IMR-90 (cell line): Measurements from ENCODE around the gene IDH3G. TPM values are rescaled to one million over a fixed set of nuclear protein-coding genes. Genes with fewer than 3 reads are reported as not detected.

Experiments
- ATAC-seq: fragments of 200-7000 bp; cut with Tn5 transposase; 2 replicates; pipeline ENCODE4 v1.9.1; 2020; ENCODE audit warnings: low read depth, mild to moderate bottlenecking, moderate library complexity
- BruUV-seq: library from RNA; stranded (reverse); fragments of 400-500 nt; replicated peaks from 2 replicates; lab custom pipeline; 2021; lab: Mats Ljungman, UMichigan
- CTCF ChIA-PET: fragments of 300-600 bp; formaldehyde crosslinking; extraction: SDS; loops from one replicate; lab custom pipeline; 2021; ENCODE audit warnings: antibody characterized with exemption; lab: Yijun Ruan, JAX
- POLR2A ChIA-PET: fragments of 300-600 bp; sonication (Branson Sonifier 250); formaldehyde crosslinking; loops from one replicate; lab custom pipeline; 2022; ENCODE audit warnings: antibody characterized with exemption; ENCODE audit not compliant: unreplicated experiment; lab: Charles Lee
- DNase-seq: peaks from one replicate; pipeline ENCODE4 v3.0.0; 2013
- H2AFZ ChIP-seq: replicated peaks from 2 replicates; pipeline ENCODE3; 2013; ENCODE audit warnings: low read length, mild to moderate bottlenecking; ENCODE audit not compliant: poor library complexity
- H2AK5ac ChIP-seq: 2 replicates; pipeline ENCODE4 v1.6.1; 2013; ENCODE audit warnings: low read depth, low read length, inconsistent platforms
- H2AK9ac ChIP-seq: replicated peaks from 2 replicates; pipeline ENCODE3; 2013; ENCODE audit warnings: mild to moderate bottlenecking, low read depth, low read length, moderate library complexity; ENCODE audit not compliant: poor library complexity
- H2BK120ac ChIP-seq: 2 replicates; pipeline ENCODE4 v1.6.1; 2013; ENCODE audit warnings: low read depth, low read length, inconsistent platforms
- H2BK15ac ChIP-seq: 3 replicates; pipeline ENCODE4 v1.6.1; 2013; ENCODE audit warnings: low read depth, low read length, inconsistent platforms
- H2BK20ac ChIP-seq: 2 replicates; pipeline ENCODE4 v1.6.1; 2013; ENCODE audit warnings: low read depth, mild to moderate bottlenecking, inconsistent platforms, low read length, moderate library complexity
- H2BK5ac ChIP-seq: 2 replicates; pipeline ENCODE4 v1.6.1; 2013; ENCODE audit warnings: mild to moderate bottlenecking, low read depth, low read length, inconsistent platforms; ENCODE audit not compliant: poor library complexity, severe bottlenecking
- H3K14ac ChIP-seq: replicated peaks from 2 replicates; pipeline ENCODE4 v1.6.1; 2013; ENCODE audit warnings: low read depth, low read length, inconsistent platforms
- H3K18ac ChIP-seq: 2 replicates; pipeline ENCODE4 v1.6.1; 2013; ENCODE audit warnings: low read depth, low read length, control low read depth
- H3K23ac ChIP-seq: 2 replicates; pipeline ENCODE4 v1.6.1; 2013; ENCODE audit warnings: low read depth, low read length, inconsistent platforms
- H3K27ac ChIP-seq: 2 replicates; pipeline ENCODE4 v1.5.1; 2013; ENCODE audit warnings: mild to moderate bottlenecking, control low read depth, low read length; ENCODE audit not compliant: insufficient read depth
- H3K27me3 ChIP-seq: 2 replicates; pipeline ENCODE4 v1.6.1; 2013; ENCODE audit warnings: low read length; ENCODE audit not compliant: control insufficient read depth, insufficient read depth
- H3K36me3 ChIP-seq: 2 replicates; pipeline ENCODE4 v1.6.1; 2013; ENCODE audit warnings: low read length, mixed read lengths; ENCODE audit not compliant: control insufficient read depth, insufficient read depth
- H3K4ac ChIP-seq: 2 replicates; pipeline ENCODE4 v1.6.1; 2013; ENCODE audit warnings: low read depth, low read length, inconsistent platforms
- H3K4me1 ChIP-seq: 2 replicates; pipeline ENCODE4 v1.6.1; 2013; ENCODE audit warnings: low read length, mixed read lengths; ENCODE audit not compliant: control insufficient read depth, insufficient read depth
- H3K4me2 ChIP-seq: 2 replicates; pipeline ENCODE4 v1.6.1; 2013; ENCODE audit warnings: low read depth, mild to moderate bottlenecking, control low read depth, low read length, moderate library complexity
- H3K4me3 ChIP-seq: 2 replicates; pipeline ENCODE4 v1.5.1; 2013; ENCODE audit warnings: low read depth, mild to moderate bottlenecking, control low read depth, low read length, moderate library complexity; ENCODE audit not compliant: insufficient read depth
- H3K56ac ChIP-seq: 2 replicates; pipeline ENCODE4 v1.6.1; 2013; ENCODE audit warnings: low read length, inconsistent platforms; ENCODE audit not compliant: insufficient read depth; ENCODE audit errors: extremely low read depth
- H3K79me1 ChIP-seq, 2 experiments: 2 replicates each; pipeline ENCODE4 v1.6.1; 2013; ENCODE audit warnings: low read length in 2 of 2, inconsistent platforms in 1 of 2, low read depth in 1 of 2
- H3K9ac ChIP-seq: 2 replicates; pipeline ENCODE4 v1.6.1; 2013; ENCODE audit warnings: low read depth, low read length, control low read depth
- H3K9me1 ChIP-seq: 2 replicates; pipeline ENCODE4 v1.6.1; 2013; ENCODE audit warnings: low read length, inconsistent platforms; ENCODE audit not compliant: insufficient read depth
- H3K9me3 ChIP-seq: 2 replicates; pipeline ENCODE4 v1.6.1; 2013; ENCODE audit warnings: low read length; ENCODE audit not compliant: control insufficient read depth, insufficient read depth
- H4K20me1 ChIP-seq: 2 replicates; pipeline ENCODE4 v1.6.1; 2013; ENCODE audit warnings: low read length, inconsistent platforms; ENCODE audit not compliant: insufficient read depth
- H4K5ac ChIP-seq: 2 replicates; pipeline ENCODE4 v1.6.1; 2013; ENCODE audit warnings: mild to moderate bottlenecking, low read depth, low read length, control low read depth
- H4K8ac ChIP-seq, 2 experiments: 2 replicates each; pipeline ENCODE4 v1.6.1; 2013; ENCODE audit warnings: low read depth in 2 of 2, low read length in 2 of 2, control low read depth in 1 of 2, inconsistent platforms in 1 of 2
- H4K91ac ChIP-seq: 2 replicates; pipeline ENCODE4 v1.6.1; 2013; ENCODE audit warnings: low read depth, low read length, inconsistent platforms; ENCODE audit not compliant: insufficient read depth
- MAFK ChIP-seq: IDR thresholded peaks from 2 replicates; pipeline ENCODE4 v1.6.1; 2012; ENCODE audit warnings: low read depth, low read length, improper control_type of control experiment
- MXI1 ChIP-seq: IDR thresholded peaks from 2 replicates; pipeline ENCODE4 v1.6.1; 2012; ENCODE audit warnings: low read depth, mild to moderate bottlenecking, low read length, moderate library complexity, borderline replicate concordance
- RAD21 ChIP-seq: IDR thresholded peaks from 2 replicates; pipeline ENCODE4 v1.6.1; 2012; ENCODE audit warnings: low read length, improper control_type of control experiment
- RFX5 ChIP-seq: IDR thresholded peaks from 2 replicates; pipeline ENCODE4 v1.8.0; 2012; ENCODE audit warnings: low read depth, mild to moderate bottlenecking, low read length, moderate library complexity
- SMC3 ChIP-seq: fragments of 150-350 bp; IDR thresholded peaks from 2 replicates; pipeline ENCODE4 v1.6.1; 2016; ENCODE audit warnings: low read depth, mild to moderate bottlenecking, antibody characterized with exemption, low read length, moderate library complexity
- WGBS, 2 experiments: methylation state at CpG; one replicate each; pipeline versions ENCODE4 v1.1.5 to v1.1.7; 2013; ENCODE audit warnings: missing lambda C conversion rate in 2 of 2; ENCODE audit not compliant: insufficient read length in 1 of 2; ENCODE audit errors: extremely low coverage in 2 of 2; 5-methylcytosine and 5-hydroxymethylcytosine counted together
- dilution Hi-C: fragments of 300-500 bp; cut with HindIII; formaldehyde crosslinking; loops from one replicate; pipeline ENCODE4 v1.14.3; 2018; ENCODE audit warnings: low sequenced_read_pairs; ENCODE audit not compliant: unreplicated experiment
- in situ Hi-C: fragments of 300-500 bp; cut with MboI; formaldehyde crosslinking; loops from 3 replicates; pipeline ENCODE4 v1.14.3; 2019; ENCODE audit warnings: low sequenced_read_pairs, inconsistent platforms, mixed read lengths
- intact Hi-C: fragments of 100-400 bp; cut with micrococcal nuclease; formaldehyde crosslinking; loops from 2 replicates; pipeline ENCODE4 v1.10.0; 2022
- polyA plus RNA-seq, 3 experiments: library from polyadenylated mRNA; depleted of rRNA; stranded (reverse); fragments of >200 nt; gene quantifications; 2 replicates each; pipeline ENCODE4 v1.2.3, GENCODE V29; 2012; ENCODE audit warnings: low replicate concordance in 1 of 3
- total RNA-seq: library from RNA; depleted of rRNA; stranded (reverse); fragments of >200 nt; gene quantifications from 2 replicates; pipeline ENCODE4 v1.2.3, GENCODE V29; 2012

IDH3G gene
- total and polyA plus RNA-seq, 2 of the 4 experiments (the other 2 are of a cell fraction), result 79.4 to 85.7 TPM

GRCh38 chrX:153830640-153831428, 36.7 kb upstream of the IDH3G start:
- ATAC-seq (peak; percentile 42), DNase-seq (no peak)
- Histone ChIP-seq H2AK5ac (no peak overlapping the region), H3K9me1 (no peaks in the 10 kb centered on the region), H3K27ac (no peak overlapping the region), H2BK20ac (no peak overlapping the region), H3K27me3 (peaks cover 46% of the 10 kb centered on the region), H4K20me1 (no peaks in the 10 kb centered on the region; the same call in 1 of the 2 replicates), H2AK9ac (no peak overlapping the region), H2BK5ac (no peak overlapping the region), H3K56ac (no peak overlapping the region), H3K36me3 (no peaks in the 10 kb centered on the region), H4K5ac (no peak overlapping the region), H3K4me3 (no peak overlapping the region; the same call in 1 of the 2 replicates), H2AFZ (peak overlapping the region; percentile 32), H3K14ac (no peak overlapping the region), H2BK120ac (no peak overlapping the region), H2BK15ac (no peak overlapping the region), H3K79me1 (no peaks in the 10 kb centered on the region), H3K4me2 (no peak overlapping the region), H4K91ac (no peak overlapping the region), H3K9ac (no peak overlapping the region), H4K8ac (no peak overlapping the region), H3K23ac (no peak overlapping the region), H3K9me3 (peaks cover 18% of the 10 kb centered on the region; the same call in 1 of the 2 replicates), H3K4me1 (no peaks in the 10 kb centered on the region), H3K4ac (no peak overlapping the region), H3K18ac (no peak overlapping the region)
- in situ Hi-C loops (no loop called here), intact Hi-C loops (no loop called here), dilution Hi-C loops (no loop called here)
- ChIA-PET POLR2A (no interaction called here), CTCF (no interaction called here)
- 16% methylated on average over 24 of the region's 102 CpGs; no CpG with 5 or more reads in 1 of the 2 experiments for WGBS, 2 experiments
- no TSS peak for BruUV-seq
- TF ChIP-seq SMC3 (no peak), MAFK (no peak), MXI1 (no peak), RAD21 (no peak), RFX5 (no peak)
